ENCODE measurements around the gene EPHB2. TPM values are rescaled to one million over a fixed set of nuclear protein-coding genes. Genes with fewer than 3 reads are reported as not detected.

The EPHB2 gene
- total RNA-seq, 1 donor from 2014 or later = 69.4 TPM

- Mint-ChIP-seq H3K4me3 (ENCODE audit: low read depth) (no peak overlapping the region), H3K27me3 (no peaks in the 10 kb centered on the region), H3K9me3 (ENCODE audit: low read depth) (no peaks in the 10 kb centered on the region), H3K27ac (no peak overlapping the region), H3K36me3 (ENCODE audit: insufficient read depth) (peaks cover 5% of the 10 kb centered on the region), H3K4me1 (ENCODE audit: low read depth) (peaks cover 5% of the 10 kb centered on the region)
- no peak for DNase-seq (ENCODE audit: low spot score, unreplicated experiment)
- no peak for TF ChIP-seq CTCF (IDR thresholded peaks at IDR 0.05; ENCODE audit: unreplicated experiment)
Measured at GRCh38 chr1:22784737-22785136, 74.1 kb downstream of the EPHB2 start.

GRCh38 chr1:22786101-22786500, 75.5 kb downstream of the EPHB2 start:
- TF ChIP-seq CTCF (IDR thresholded peaks at IDR 0.05; ENCODE audit: unreplicated experiment) = no peak

GRCh38 chr1:22786719-22787489, 76.3 kb downstream of the EPHB2 start:
- no peaks in the 10 kb centered on the region for H3K9me3 Mint-ChIP-seq (ENCODE audit: low read depth)
- H3K4me1 Mint-ChIP-seq (ENCODE audit: low read depth) = peaks cover 13% of the 10 kb centered on the region

More at GRCh38 chr1:22786101-22786500, 75.5 kb downstream of the EPHB2 start:
- no peaks in the 10 kb centered on the region for H3K9me3 Mint-ChIP-seq (ENCODE audit: low read depth)
- H3K36me3 Mint-ChIP-seq (ENCODE audit: insufficient read depth) = peaks cover 5% of the 10 kb centered on the region
- no peaks in the 10 kb centered on the region for H3K27me3 Mint-ChIP-seq
- no peak for DNase-seq (ENCODE audit: low spot score, unreplicated experiment)
- H3K4me3 Mint-ChIP-seq (ENCODE audit: low read depth) = no peak overlapping the region
- H3K4me1 Mint-ChIP-seq (ENCODE audit: low read depth) = peaks cover 13% of the 10 kb centered on the region
- H3K27ac Mint-ChIP-seq = no peak overlapping the region

GRCh38 chr1:22787636-22788035, 77.0 kb downstream of the EPHB2 start:
- Mint-ChIP-seq H3K36me3 (ENCODE audit: insufficient read depth) (peaks cover 5% of the 10 kb centered on the region), H3K9me3 (ENCODE audit: low read depth) (no peaks in the 10 kb centered on the region), H3K4me3 (ENCODE audit: low read depth) (no peak overlapping the region), H3K27me3 (no peaks in the 10 kb centered on the region), H3K27ac (no peak overlapping the region), H3K4me1 (ENCODE audit: low read depth) (peaks cover 16% of the 10 kb centered on the region)
- no peak for TF ChIP-seq CTCF (IDR thresholded peaks at IDR 0.05; ENCODE audit: unreplicated experiment)
- no peak for DNase-seq (ENCODE audit: low spot score, unreplicated experiment)

More at GRCh38 chr1:22786719-22787489, 76.3 kb downstream of the EPHB2 start:
- Mint-ChIP-seq H3K36me3 (ENCODE audit: insufficient read depth) (peaks cover 5% of the 10 kb centered on the region), H3K4me3 (ENCODE audit: low read depth) (no peak overlapping the region), H3K27me3 (no peaks in the 10 kb centered on the region), H3K27ac (no peak overlapping the region)
- no peak for DNase-seq (ENCODE audit: low spot score, unreplicated experiment)
- TF ChIP-seq CTCF (IDR thresholded peaks at IDR 0.05; ENCODE audit: unreplicated experiment) = no peak

- H3K36me3 Mint-ChIP-seq (ENCODE audit: insufficient read depth) = peaks cover 5% of the 10 kb centered on the region
- H3K27ac Mint-ChIP-seq = no peak overlapping the region
- TF ChIP-seq CTCF (IDR thresholded peaks at IDR 0.05; ENCODE audit: unreplicated experiment) = no peak
- peaks cover 21% of the 10 kb centered on the region for H3K4me1 Mint-ChIP-seq (ENCODE audit: low read depth)
- no peak for DNase-seq (ENCODE audit: low spot score, unreplicated experiment)
- H3K27me3 Mint-ChIP-seq = no peaks in the 10 kb centered on the region
- H3K9me3 Mint-ChIP-seq (ENCODE audit: low read depth) = no peaks in the 10 kb centered on the region
- H3K4me3 Mint-ChIP-seq (ENCODE audit: low read depth) = no peak overlapping the region
Measured at GRCh38 chr1:22788254-22788661, 77.6 kb downstream of the EPHB2 start.
